ENCODE data around the gene CD300A.

DNA sequence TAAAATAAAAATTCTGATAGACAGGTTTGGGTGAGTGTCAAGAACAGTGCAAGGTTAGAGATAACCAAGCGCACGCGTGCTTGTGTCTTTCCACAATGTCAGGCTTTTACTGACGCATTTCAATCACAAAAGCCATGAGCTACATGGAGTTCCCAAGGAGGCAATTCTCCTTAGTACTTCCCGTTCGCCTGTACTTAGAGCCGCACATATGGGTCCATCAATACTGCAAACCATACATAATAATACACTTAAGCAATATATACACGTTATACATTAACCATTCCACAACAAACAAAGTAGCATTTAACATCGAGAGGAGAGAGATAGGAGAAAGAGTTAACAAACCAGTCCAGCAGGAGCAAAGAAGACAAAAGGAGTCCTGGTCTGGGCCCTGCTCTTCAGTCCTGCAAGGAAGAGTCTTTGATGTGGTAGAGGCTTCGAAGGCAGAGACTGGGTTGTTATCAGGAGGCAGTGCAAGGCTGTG, 46.5 kb upstream of the CD300A start:
- TF ChIP-seq GATA2 (IDR thresholded peaks at IDR 0.05; ENCODE audit: insufficient read depth, insufficient read length, low read depth, low read length), result no peak
- no peak for TF ChIP-seq POLR2A (IDR thresholded peaks at IDR 0.05; ENCODE audit: low read depth, low read length)
- TF ChIP-seq JUN (IDR thresholded peaks at IDR 0.05; ENCODE audit: borderline replicate concordance, insufficient read depth, insufficient read length, low read depth), result no peak
- no peak for TF ChIP-seq POLR2AphosphoS5 (IDR thresholded peaks at IDR 0.05; ENCODE audit: insufficient read depth, low read depth, low read length)

Data from endothelial cell of umbilical vein (primary cell).